BJ (cell line): Measurements from ENCODE around the gene SERPINA3. TPM values are rescaled to one million over a fixed set of nuclear protein-coding genes. Genes with fewer than 3 reads are reported as not detected.

Experiments
- CTCF ChIA-PET: fragments of 350-600 bp; formaldehyde crosslinking; extraction: SDS; loops from one replicate; lab custom pipeline; 2021; ENCODE audit warnings: antibody characterized with exemption, inconsistent platforms; lab: Yijun Ruan, JAX
- POLR2A ChIA-PET: fragments of 300-600 bp; sonication (Branson Sonifier 250); formaldehyde crosslinking; extraction: SDS; loops from one replicate; lab custom pipeline; 2021; ENCODE audit warnings: antibody characterized with exemption; lab: Charles Lee
- DNase-seq: peaks from one replicate; pipeline ENCODE4 v3.0.0-alpha.2; 2011; ENCODE audit warnings: low read depth
- H3K27me3 ChIP-seq: 2 replicates; pipeline ENCODE4 v1.6.0; 2011; ENCODE audit warnings: low read length; ENCODE audit not compliant: control insufficient read depth, insufficient read depth
- H3K36me3 ChIP-seq: 2 replicates; pipeline ENCODE4 v1.5.1; 2011; ENCODE audit warnings: low read length; ENCODE audit not compliant: control insufficient read depth, insufficient read depth
- H3K4me3 ChIP-seq: 2 replicates; pipeline ENCODE4 v1.5.1; 2011; ENCODE audit warnings: low read depth, mild to moderate bottlenecking, control low read depth, low read length
- CTCF ChIP-seq: IDR thresholded peaks from 2 replicates; pipeline ENCODE4 v1.5.1; 2011; ENCODE audit warnings: low read depth, mild to moderate bottlenecking, control low read depth, inconsistent platforms, low read length, moderate library complexity; ENCODE audit not compliant: insufficient read depth
- polyA plus RNA-seq: library from polyadenylated mRNA; depleted of rRNA; stranded (reverse); fragments of >200 nt; gene quantifications from 2 replicates; pipeline ENCODE4 v1.2.3, GENCODE V29; 2011

The SERPINA3 gene
- polyA plus RNA-seq, 1 experiment = 0.91 TPM

- no peaks in the 10 kb centered on the region for H3K27me3 ChIP-seq
- no peak for TF ChIP-seq CTCF
- DNase-seq = no peak
- H3K36me3 ChIP-seq = no peaks in the 10 kb centered on the region
- CTCF ChIA-PET = interaction anchor here (0.9 kb wide), 1 partner anchor 95 kb away, joined by 3 read pairs; no protein-coding TSS in a partner anchor
- POLR2A ChIA-PET = interaction anchor here (0.6 kb wide), 1 partner anchor 810 kb away, joined by 3 read pairs; no protein-coding TSS in a partner anchor
- no peak within 1 kb of the TSS for H3K4me3 ChIP-seq
Observed at GRCh38 chr14:94581127-94581999, 30.8 kb upstream of the SERPINA3 start, which contains the start of gene SERPINA5. SERPINA5 (plus strand) TSS chr14:94581426; CDS start chr14:94587363, 5,937 bp downstream.

- TF ChIP-seq CTCF = no peak
- no peak for DNase-seq
- H3K27me3 ChIP-seq = no peaks in the 10 kb centered on the region
- no peak overlapping the region for H3K4me3 ChIP-seq
- no peaks in the 10 kb centered on the region for H3K36me3 ChIP-seq
- CTCF ChIA-PET = interaction anchor here (1.8 kb wide), 1 partner anchor 32 kb away, joined by 4 read pairs; no protein-coding TSS in a partner anchor
- POLR2A ChIA-PET = no interaction called here
Observed at GRCh38 chr14:94582199-94582750, 29.9 kb upstream of the SERPINA3 start.

GRCh38 chr14:94582851-94583250 lies 29.3 kb upstream of the SERPINA3 start:
- no peak for TF ChIP-seq CTCF
- Histone ChIP-seq H3K27me3 (no peaks in the 10 kb centered on the region), H3K36me3 (no peaks in the 10 kb centered on the region), H3K4me3 (no peak overlapping the region)
- no peak for DNase-seq
- ChIA-PET CTCF (interaction anchor here (1.8 kb wide), 1 partner anchor 33 kb away, joined by 4 read pairs; no protein-coding TSS in a partner anchor), POLR2A (no interaction called here)

GRCh38 chr14:94583557-94583956 lies 28.6 kb upstream of the SERPINA3 start:
- DNase-seq = no peak
- ChIA-PET CTCF (interaction anchor here (1.0 to 1.8 kb wide), 2 partner anchors 33 to 35 kb away, joined by 3 to 4 read pairs; no protein-coding TSS in a partner anchor), POLR2A (no interaction called here)
- TF ChIP-seq CTCF = no peak
- Histone ChIP-seq H3K4me3 (no peak overlapping the region), H3K27me3 (no peaks in the 10 kb centered on the region), H3K36me3 (no peaks in the 10 kb centered on the region)
